ENCODE data around the gene PSMD9. TPM values are rescaled to one million over a fixed set of nuclear protein-coding genes. Genes with fewer than 3 reads are reported as not detected.

The PSMD9 gene
- total RNA-seq, 1 experiment from 2014 or later, result 62.7 TPM

DNA sequence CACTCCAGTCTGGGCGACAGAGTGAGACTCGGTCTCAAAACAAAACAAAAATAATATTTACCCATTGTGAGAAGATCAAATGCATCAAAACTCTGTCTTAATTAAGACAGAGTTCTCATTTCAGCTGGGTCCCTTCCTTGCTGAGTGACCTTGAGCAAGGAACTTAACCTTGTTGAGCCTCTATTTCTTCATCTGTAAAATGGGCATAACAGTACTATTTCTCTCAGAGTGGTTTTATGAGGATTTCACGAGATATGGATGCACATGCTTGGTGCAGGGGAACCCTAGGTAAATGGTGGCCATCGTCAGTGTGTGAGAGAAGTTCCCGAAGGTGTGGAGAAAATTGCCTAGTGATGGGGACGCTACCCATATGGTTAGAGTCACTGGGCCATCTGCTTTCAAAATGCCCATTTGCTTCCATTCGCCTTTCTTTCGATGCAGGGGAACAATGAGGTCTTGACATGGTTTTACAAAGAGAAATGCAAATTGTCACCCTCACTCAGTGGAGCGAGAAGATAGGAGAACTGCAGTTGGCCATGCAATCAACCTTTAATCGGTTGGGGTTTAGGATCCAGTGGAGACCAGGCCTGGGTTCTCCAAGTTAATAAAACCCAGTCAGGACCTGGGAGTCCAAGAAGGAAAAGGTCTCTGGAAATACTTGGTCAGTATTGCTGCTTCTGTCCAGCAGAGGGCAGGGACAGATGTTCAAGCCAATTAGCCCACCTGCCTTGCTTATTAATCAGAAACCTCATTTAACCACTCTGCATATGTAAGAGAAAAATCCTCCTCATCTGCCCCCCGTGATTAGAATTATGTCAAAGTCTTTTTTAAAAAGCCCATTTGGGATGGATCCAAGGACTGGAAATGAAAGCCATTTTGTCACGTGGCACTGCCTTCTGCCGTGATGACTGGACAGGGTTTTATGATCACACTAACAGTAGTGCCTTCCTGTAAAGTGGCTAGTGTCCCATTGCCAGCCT lies 67.0 kb downstream of the PSMD9 start:
- Histone ChIP-seq H3K4me3 (ENCODE audit: low read depth in 2 of 2, low read length in 2 of 2) (no peak overlapping the region), H3K36me3 (ENCODE audit: control insufficient read depth, insufficient read depth, low read length) (no peaks in the 10 kb centered on the region), H3K4me1 (ENCODE audit: control insufficient read depth, insufficient read depth, low read length) (no peaks in the 10 kb centered on the region), H3K9me3 (ENCODE audit: control insufficient read depth, insufficient read depth, low read depth, low read length) (no peaks in the 10 kb centered on the region), H3K27ac (ENCODE audit: low read length) (no peak overlapping the region), H3K27me3 (ENCODE audit: control insufficient read depth, insufficient read depth, low read length) (no peaks in the 10 kb centered on the region)
- 0 out of 2 replicates have a peak, but pooled peaks have one; percentile 72 for ATAC-seq
- intact Hi-C loops (cut with micrococcal nuclease; ENCODE audit: unreplicated experiment), result no loop called here
- in situ Hi-C loops (cut with HindIII; ENCODE audit: low pct_unique_long_range_greater_than_20kb, low sequenced_read_pairs), result no loop called here
- BruUV-seq (replicated peaks), result no TSS peak
- no peak for DNase-seq (ENCODE audit: low read depth, low spot score)
- ChIA-PET POLR2A (no interaction called here), CTCF (no interaction called here)
- TF ChIP-seq, protein P1, sequence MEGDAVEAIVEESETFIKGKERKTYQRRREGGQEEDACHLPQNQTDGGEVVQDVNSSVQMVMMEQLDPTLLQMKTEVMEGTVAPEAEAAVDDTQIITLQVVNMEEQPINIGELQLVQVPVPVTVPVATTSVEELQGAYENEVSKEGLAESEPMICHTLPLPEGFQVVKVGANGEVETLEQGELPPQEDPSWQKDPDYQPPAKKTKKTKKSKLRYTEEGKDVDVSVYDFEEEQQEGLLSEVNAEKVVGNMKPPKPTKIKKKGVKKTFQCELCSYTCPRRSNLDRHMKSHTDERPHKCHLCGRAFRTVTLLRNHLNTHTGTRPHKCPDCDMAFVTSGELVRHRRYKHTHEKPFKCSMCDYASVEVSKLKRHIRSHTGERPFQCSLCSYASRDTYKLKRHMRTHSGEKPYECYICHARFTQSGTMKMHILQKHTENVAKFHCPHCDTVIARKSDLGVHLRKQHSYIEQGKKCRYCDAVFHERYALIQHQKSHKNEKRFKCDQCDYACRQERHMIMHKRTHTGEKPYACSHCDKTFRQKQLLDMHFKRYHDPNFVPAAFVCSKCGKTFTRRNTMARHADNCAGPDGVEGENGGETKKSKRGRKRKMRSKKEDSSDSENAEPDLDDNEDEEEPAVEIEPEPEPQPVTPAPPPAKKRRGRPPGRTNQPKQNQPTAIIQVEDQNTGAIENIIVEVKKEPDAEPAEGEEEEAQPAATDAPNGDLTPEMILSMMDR (IDR thresholded peaks at IDR 0.05), result peak; percentile 81
- TF ChIP-seq, protein P2, sequence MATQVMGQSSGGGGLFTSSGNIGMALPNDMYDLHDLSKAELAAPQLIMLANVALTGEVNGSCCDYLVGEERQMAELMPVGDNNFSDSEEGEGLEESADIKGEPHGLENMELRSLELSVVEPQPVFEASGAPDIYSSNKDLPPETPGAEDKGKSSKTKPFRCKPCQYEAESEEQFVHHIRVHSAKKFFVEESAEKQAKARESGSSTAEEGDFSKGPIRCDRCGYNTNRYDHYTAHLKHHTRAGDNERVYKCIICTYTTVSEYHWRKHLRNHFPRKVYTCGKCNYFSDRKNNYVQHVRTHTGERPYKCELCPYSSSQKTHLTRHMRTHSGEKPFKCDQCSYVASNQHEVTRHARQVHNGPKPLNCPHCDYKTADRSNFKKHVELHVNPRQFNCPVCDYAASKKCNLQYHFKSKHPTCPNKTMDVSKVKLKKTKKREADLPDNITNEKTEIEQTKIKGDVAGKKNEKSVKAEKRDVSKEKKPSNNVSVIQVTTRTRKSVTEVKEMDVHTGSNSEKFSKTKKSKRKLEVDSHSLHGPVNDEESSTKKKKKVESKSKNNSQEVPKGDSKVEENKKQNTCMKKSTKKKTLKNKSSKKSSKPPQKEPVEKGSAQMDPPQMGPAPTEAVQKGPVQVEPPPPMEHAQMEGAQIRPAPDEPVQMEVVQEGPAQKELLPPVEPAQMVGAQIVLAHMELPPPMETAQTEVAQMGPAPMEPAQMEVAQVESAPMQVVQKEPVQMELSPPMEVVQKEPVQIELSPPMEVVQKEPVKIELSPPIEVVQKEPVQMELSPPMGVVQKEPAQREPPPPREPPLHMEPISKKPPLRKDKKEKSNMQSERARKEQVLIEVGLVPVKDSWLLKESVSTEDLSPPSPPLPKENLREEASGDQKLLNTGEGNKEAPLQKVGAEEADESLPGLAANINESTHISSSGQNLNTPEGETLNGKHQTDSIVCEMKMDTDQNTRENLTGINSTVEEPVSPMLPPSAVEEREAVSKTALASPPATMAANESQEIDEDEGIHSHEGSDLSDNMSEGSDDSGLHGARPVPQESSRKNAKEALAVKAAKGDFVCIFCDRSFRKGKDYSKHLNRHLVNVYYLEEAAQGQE (IDR thresholded peaks at IDR 0.05; ENCODE audit: insufficient read depth in 1 of 2, low read depth in 2 of 2, low read length in 1 of 2), result no peak

DNA sequence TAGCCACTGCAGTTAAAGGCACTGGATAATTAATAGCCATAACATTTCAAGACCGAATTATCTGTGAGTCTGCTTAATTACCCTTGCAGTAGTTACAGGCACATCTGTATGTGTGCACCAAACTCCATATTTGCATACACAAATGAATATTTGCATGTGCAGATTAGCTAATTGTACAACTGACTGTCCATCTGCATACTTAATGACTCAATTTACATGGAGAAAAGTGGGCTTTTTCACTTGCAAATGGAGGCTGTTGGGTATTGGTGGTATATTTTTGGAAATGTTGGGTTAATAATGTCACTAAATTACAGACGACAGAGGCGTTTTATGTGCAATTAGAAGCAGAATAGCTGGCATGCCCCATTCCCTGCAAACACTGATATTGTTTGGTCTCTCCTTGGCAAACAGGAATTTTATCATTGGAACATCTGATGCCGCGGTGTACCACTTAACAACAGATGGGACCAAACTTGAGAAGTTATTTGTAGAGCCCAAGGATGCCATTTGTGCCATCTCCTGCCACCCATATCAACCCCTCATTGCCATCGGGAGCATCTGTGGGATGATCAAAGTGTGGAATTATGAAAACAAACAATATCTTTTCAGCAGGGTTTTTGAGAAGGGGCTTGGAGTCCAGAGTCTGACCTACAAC lies 69.4 kb downstream of the PSMD9 start:
- no peaks in the 10 kb centered on the region for H3K27me3 ChIP-seq (ENCODE audit: control insufficient read depth, insufficient read depth, low read length)
- TF ChIP-seq, protein P1 (IDR thresholded peaks at IDR 0.05), result no peak
- TF ChIP-seq TCF7L2 (IDR thresholded peaks at IDR 0.05; ENCODE audit: low read depth, low read length), result no peak
- no peak for TF ChIP-seq SIN3A (IDR thresholded peaks at IDR 0.05; ENCODE audit: borderline replicate concordance, insufficient read depth, low read depth, low read length)
- TF ChIP-seq, protein P2 (IDR thresholded peaks at IDR 0.05; ENCODE audit: insufficient read depth in 1 of 2, low read depth in 2 of 2, low read length in 1 of 2), result no peak
- no peaks in the 10 kb centered on the region for H3K9me3 ChIP-seq (ENCODE audit: control insufficient read depth, insufficient read depth, low read depth, low read length)
- intact Hi-C loops (cut with micrococcal nuclease; ENCODE audit: unreplicated experiment), result no loop called here
- in situ Hi-C loops (cut with HindIII; ENCODE audit: low pct_unique_long_range_greater_than_20kb, low sequenced_read_pairs), result no loop called here
- H3K27ac ChIP-seq (ENCODE audit: low read length), result no peak overlapping the region
- no peaks in the 10 kb centered on the region for H3K4me1 ChIP-seq (ENCODE audit: control insufficient read depth, insufficient read depth, low read length)
- H3K4me3 ChIP-seq (ENCODE audit: low read depth in 2 of 2, low read length in 2 of 2), result no peak overlapping the region
- no peak for DNase-seq (ENCODE audit: low read depth, low spot score)
- ATAC-seq, result no peak
- no TSS peak for BruUV-seq (replicated peaks)
- ChIA-PET POLR2A (no interaction called here), CTCF (no interaction called here)
- H3K36me3 ChIP-seq (ENCODE audit: control insufficient read depth, insufficient read depth, low read length), result no peaks in the 10 kb centered on the region

Measured in Panc1 (cell line).